Measurements from ENCODE around the gene CTDSPL. TPM values are rescaled to one million over a fixed set of nuclear protein-coding genes. Genes with fewer than 3 reads are reported as not detected.

Gene CTDSPL
- total and polyA plus RNA-seq, 5 experiments from 2014 or later, result 0.26 to 0.99 (median 0.45) TPM

DNA sequence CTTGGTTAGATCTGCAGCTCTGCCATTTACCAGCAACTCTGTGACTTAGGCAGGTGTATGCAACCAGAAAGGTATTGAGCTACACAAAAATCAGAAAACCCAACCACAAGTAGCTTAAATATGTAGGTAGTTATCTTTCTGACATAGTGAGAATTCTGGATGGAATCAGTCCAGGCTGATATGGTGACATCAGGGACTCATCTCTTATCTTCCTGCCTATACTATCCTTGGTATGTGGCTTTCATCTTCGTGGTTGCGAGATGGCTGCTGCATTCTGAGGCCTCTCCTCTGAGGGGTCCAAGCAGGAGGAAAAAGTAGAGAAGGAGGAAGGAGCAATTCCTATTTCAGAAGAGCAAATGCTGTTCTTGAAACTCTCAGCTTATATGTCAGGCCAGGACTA is 40.0 kb downstream of the CTDSPL start:
- ATAC-seq (no peak), DNase-seq (no peak)
- POLR2A ChIA-PET, result no interaction called here
- Mint-ChIP-seq H3K4me3 (no peak overlapping the region), H3K27ac (peak overlapping the region in 3 of 10 donors; percentile 1 to 61 (median 28)), H3K4me1 (peaks cover 9 to 25% (median 17%) of the 10 kb centered on the region in 4 donors), H3K9me3 (no peaks in the 10 kb centered on the region), H3K36me3 (no peaks in the 10 kb centered on the region), H3K27me3 (peaks cover 0 to 5% (median 2%) of the 10 kb centered on the region in 5 donors)

DNA sequence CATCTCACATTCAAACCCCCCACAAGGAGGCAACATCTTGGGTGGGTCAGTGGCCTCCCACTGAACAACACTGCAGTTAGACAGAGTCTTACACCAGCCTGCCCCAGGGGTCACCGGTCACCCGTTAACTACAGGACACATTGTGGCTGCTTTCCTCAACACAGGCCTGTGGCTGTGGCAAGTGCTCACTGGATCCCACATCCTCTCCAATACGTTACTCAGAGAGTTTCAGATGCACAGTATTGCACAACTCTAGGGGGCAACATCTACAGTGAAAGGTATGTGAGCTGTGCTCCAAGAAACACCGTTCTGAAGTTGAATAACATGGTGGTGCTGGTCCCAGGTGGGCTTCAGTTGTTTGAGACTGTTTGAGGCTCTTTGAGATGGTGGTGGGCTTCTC is 41.0 kb downstream of the CTDSPL start:
- Mint-ChIP-seq H3K9me3 (no peaks in the 10 kb centered on the region), H3K27me3 (peaks cover 0 to 5% (median 2%) of the 10 kb centered on the region in 5 donors), H3K4me1 (peaks cover 18 to 35% (median 25%) of the 10 kb centered on the region in 4 donors), H3K36me3 (no peaks in the 10 kb centered on the region), H3K27ac (peak overlapping the region in 3 of 10 donors; percentile 53 to 54 (median 54)), H3K4me3 (no peak overlapping the region)
- POLR2A ChIA-PET, result no interaction called here
- ATAC-seq (no peak), DNase-seq (no peak)

DNA sequence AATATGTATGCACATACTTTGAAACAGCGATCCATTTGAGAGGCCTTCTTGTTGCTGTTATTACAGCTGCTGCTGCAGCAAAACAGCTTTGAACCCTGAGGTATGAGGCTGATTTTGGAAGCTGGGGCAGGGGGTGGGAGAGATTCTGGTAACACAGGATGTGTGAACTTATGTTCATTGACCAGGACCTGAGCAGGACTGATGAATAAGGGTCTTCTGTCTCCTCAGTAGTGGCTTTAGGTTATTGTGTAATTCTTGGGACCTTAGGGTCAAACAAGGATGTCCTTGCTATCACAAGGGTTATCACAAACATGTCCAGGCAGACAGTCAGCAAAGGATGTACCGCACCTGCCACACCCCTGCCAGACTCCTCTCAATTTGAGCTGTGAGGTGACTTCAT is 41.6 kb downstream of the CTDSPL start:
- Mint-ChIP-seq H3K4me1 (peaks cover 25 to 41% (median 29%) of the 10 kb centered on the region in 4 donors), H3K4me3 (no peak overlapping the region), H3K36me3 (no peaks in the 10 kb centered on the region), H3K9me3 (no peaks in the 10 kb centered on the region), H3K27ac (no peak overlapping the region), H3K27me3 (peaks cover 0 to 5% (median 2%) of the 10 kb centered on the region in 5 donors)
- ATAC-seq (no peak), DNase-seq (no peak)
- POLR2A ChIA-PET, result no interaction called here

DNA sequence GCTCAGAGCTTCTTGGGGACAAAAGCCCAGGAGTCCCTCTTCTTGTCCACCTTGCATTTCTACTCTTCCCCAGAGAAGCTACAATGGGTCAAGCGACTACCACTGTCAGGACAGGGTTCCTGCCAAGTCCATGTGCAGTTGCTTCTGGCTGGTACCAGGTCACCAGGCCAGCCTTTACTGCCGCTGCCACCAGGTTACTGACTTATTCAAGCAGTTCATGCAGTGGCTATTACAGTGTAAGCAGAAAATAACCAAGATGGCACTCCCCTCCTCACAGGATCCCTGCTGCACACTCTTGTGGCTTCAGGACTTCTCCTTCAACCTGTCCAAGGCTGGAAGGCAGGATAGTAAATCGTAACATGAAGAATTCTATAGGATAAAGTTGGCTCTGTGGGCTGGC is 42.1 kb downstream of the CTDSPL start:
- POLR2A ChIA-PET, result no interaction called here
- Mint-ChIP-seq H3K27me3 (peaks cover 0 to 5% (median 2%) of the 10 kb centered on the region in 5 donors), H3K9me3 (no peaks in the 10 kb centered on the region), H3K27ac (peak overlapping the region in 1 of 10 donors; percentile 71), H3K36me3 (no peaks in the 10 kb centered on the region), H3K4me3 (no peak overlapping the region), H3K4me1 (peaks cover 29 to 44% (median 31%) of the 10 kb centered on the region in 4 donors)
- no peak for ATAC-seq
- no peak for DNase-seq

DNA sequence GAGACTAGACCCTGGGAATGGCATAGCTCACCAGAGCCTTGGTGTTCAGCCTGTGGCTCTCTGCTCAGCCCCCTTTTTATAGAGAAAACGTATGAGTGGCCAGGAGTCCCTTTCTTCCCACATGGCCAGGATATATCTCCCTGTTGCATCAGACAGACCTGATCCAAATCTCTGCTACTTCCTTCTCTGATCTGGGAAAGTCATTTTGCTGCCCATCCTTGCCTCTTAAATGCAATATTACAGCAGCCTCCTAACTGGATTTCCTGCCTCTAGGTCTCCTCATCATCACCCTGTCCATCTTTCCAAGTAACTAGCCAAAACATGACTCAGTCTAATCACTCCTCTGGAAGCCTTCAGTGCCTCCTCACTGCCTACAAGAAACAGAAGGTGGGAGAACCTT is 42.9 kb downstream of the CTDSPL start:
- Mint-ChIP-seq H3K4me3 (no peak overlapping the region), H3K9me3 (no peaks in the 10 kb centered on the region), H3K27ac (no peak overlapping the region), H3K36me3 (no peaks in the 10 kb centered on the region), H3K4me1 (peaks cover 29 to 44% (median 32%) of the 10 kb centered on the region in 4 donors), H3K27me3 (peaks cover 0 to 5% (median 2%) of the 10 kb centered on the region in 5 donors)
- no peak for DNase-seq
- ATAC-seq, result no peak
- POLR2A ChIA-PET, result no interaction called here

DNA sequence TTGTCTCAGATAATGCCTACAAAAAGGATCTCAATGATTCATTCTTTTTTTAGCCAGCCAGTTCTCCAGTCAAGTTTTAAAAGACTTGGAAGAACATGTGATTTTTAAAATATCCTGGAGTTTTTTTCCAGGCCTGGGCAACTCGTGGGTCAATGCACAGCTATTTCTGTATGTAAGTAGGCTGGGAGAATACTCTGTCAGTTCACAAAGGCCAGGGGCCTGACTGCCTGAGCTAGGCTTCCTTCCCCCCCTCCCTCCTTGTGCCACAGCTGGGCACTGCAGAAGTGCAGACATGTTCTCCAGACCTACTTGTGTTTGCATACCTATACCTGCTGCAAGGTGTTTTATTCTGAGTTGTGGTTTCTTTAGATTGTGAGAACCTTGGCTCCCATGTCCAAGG is 43.7 kb downstream of the CTDSPL start:
- no peaks in the 10 kb centered on the region for H3K9me3 Mint-ChIP-seq
- no peaks in the 10 kb centered on the region for H3K36me3 Mint-ChIP-seq
- H3K27me3 Mint-ChIP-seq, result peaks cover 0 to 5% (median 2%) of the 10 kb centered on the region in 5 donors
- no peak overlapping the region for H3K4me3 Mint-ChIP-seq
- ATAC-seq, result no peak
- H3K4me1 Mint-ChIP-seq, result peaks cover 29 to 44% (median 32%) of the 10 kb centered on the region in 4 donors
- POLR2A ChIA-PET, result no interaction called here
- DNase-seq, result no peak
- H3K27ac Mint-ChIP-seq, result peak overlapping the region in 2 of 10 donors; percentile 32 to 93

DNA sequence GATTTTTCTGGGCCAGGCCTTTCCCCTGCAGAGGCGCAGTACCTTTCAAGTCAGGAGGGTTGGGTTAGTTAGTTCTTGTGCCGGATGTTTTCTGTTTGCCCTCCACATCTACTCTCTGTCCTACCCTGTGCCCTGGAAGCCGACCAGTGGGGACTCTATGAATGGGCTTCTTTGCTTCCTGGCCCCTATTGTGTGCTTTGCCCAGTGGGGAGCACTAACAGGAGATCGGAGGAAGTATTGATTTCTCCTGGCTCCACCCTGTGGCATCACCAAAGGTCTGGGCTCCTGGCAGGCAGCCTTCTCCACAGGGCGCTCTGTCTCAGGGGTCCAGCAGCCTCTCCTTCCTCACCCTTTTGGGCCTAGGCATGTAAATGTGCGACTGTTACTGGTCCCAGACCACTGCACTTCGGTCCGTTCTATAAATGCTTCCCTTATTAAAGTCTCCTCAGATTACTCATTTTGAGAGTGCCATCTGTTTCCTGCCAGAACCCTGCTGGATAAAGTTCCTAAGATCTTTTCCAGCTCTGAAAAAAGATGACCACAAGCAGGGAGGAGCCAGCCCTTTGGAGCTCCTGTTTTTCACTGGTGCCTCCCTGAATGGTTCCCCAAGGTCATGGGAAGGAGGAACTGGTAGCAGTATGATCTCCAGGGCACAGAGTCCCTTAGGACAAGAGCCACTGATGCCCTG is 44.5 kb downstream of the CTDSPL start:
- Mint-ChIP-seq H3K9me3 (no peaks in the 10 kb centered on the region), H3K4me1 (peaks cover 29 to 44% (median 32%) of the 10 kb centered on the region in 4 donors), H3K4me3 (peak overlapping the region in 5 of 10 donors; percentile 20 to 68 (median 67)), H3K27ac (peak overlapping the region in 6 of 10 donors; percentile 15 to 93 (median 34)), H3K27me3 (peaks cover 0 to 5% (median 2%) of the 10 kb centered on the region in 5 donors), H3K36me3 (no peaks in the 10 kb centered on the region)
- DNase-seq (no peak), ATAC-seq (no peak)
- POLR2A ChIA-PET, result no interaction called here

DNA sequence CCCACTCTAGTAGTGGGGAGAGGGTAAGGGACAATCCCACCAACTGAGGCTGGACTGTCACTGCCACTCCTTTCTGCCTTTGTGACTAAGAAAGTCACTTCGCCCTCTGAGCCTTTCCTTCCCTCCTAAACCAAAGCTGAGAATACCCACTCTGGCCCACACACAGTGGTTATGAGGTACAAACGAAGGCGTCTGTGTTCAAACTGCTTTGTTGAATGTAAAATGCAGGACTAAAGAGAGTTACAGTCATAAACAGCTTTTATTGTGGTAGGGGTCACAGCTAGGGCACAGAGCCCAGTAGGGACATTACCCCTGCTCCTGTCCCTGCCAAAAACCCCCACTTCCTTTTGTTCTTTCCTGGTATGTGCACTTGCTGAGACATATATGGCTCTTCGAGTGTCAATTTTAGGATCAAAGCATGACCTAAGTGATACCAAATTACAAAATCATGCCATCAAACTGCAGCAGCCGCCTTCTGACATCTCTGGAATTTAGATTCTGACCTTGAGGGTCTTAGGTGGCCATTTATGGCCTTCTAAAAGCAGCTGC is 45.1 kb downstream of the CTDSPL start:
- Mint-ChIP-seq H3K36me3 (no peaks in the 10 kb centered on the region), H3K4me3 (peak overlapping the region in 7 of 10 donors; percentile 21 to 68 (median 55)), H3K4me1 (peaks cover 29 to 44% (median 33%) of the 10 kb centered on the region in 4 donors), H3K27ac (peak overlapping the region in 7 of 10 donors; percentile 2 to 93 (median 33)), H3K27me3 (peaks cover 0 to 5% (median 0%) of the 10 kb centered on the region in 5 donors), H3K9me3 (no peaks in the 10 kb centered on the region)
- DNase-seq (peak in 2 of 10 donors; percentile 8 to 10), ATAC-seq (peak in 1 of 2 donors; percentile 68)
- POLR2A ChIA-PET, result interaction anchor here (0.7 kb wide), 1 partner anchor 50 kb away, joined by 3 read pairs; no protein-coding TSS in a partner anchor

DNA sequence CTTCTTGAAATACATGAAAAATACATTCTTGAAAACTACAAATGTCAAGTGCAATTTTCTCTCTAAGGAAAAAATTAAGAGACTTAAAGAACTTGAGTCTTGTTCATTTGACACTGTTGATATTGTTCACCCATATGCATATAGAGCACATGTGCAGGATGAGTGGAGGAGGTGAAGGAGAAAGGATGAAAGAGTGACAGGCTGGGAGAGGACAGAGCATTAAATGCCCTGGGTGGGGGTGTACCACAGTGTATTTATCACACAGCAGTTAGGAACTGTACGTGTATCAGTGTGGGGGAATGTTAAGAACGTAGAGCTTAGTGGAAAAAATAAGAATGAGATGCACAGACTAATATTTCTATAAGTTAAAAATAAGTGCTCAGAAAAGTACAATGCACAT is 45.7 kb downstream of the CTDSPL start:
- H3K9me3 Mint-ChIP-seq, result no peaks in the 10 kb centered on the region
- peak overlapping the region in 6 of 10 donors; percentile 2 to 93 (median 32) for H3K27ac Mint-ChIP-seq
- ATAC-seq (peak in 1 of 2 donors; percentile 20), DNase-seq (no peak)
- H3K36me3 Mint-ChIP-seq, result no peaks in the 10 kb centered on the region
- peaks cover 29 to 44% (median 33%) of the 10 kb centered on the region in 4 donors for H3K4me1 Mint-ChIP-seq
- POLR2A ChIA-PET, result interaction anchor here (0.7 kb wide), 1 partner anchor 50 kb away, joined by 3 read pairs; no protein-coding TSS in a partner anchor
- H3K27me3 Mint-ChIP-seq, result peaks cover 0 to 3% (median 0%) of the 10 kb centered on the region in 5 donors
- peak overlapping the region in 9 of 10 donors; percentile 24 to 68 (median 57) for H3K4me3 Mint-ChIP-seq

DNA sequence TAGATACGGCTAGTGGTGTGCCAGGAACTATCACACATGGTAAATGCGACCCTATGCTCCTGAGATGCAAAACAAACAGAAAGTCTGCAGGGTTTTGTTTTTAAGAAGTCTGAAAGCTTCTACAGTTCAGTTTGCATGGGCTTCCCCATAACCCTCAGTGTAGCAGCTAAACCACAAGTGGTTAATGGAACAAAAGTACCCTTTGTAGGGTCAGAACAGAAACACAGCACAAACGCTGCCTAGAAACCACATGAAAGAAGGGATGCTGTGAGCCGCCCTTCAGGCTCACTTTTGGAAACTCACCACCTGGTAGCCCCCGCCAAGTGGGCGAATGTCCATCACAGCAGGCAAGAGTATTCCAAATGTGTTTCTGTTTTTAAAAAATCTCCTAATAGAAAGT is 46.2 kb downstream of the CTDSPL start:
- Mint-ChIP-seq H3K9me3 (no peaks in the 10 kb centered on the region), H3K4me1 (peaks cover 26 to 41% (median 32%) of the 10 kb centered on the region in 4 donors), H3K36me3 (no peaks in the 10 kb centered on the region), H3K27ac (peak overlapping the region in 5 of 10 donors; percentile 2 to 80 (median 31)), H3K27me3 (peaks cover 0 to 3% (median 0%) of the 10 kb centered on the region in 5 donors), H3K4me3 (peak overlapping the region in 8 of 10 donors; percentile 5 to 68 (median 52))
- DNase-seq, result peak in 2 of 10 donors; percentile 21 to 24
- peak; percentile 70 to 76 for ATAC-seq
- POLR2A ChIA-PET, result no interaction called here

DNA sequence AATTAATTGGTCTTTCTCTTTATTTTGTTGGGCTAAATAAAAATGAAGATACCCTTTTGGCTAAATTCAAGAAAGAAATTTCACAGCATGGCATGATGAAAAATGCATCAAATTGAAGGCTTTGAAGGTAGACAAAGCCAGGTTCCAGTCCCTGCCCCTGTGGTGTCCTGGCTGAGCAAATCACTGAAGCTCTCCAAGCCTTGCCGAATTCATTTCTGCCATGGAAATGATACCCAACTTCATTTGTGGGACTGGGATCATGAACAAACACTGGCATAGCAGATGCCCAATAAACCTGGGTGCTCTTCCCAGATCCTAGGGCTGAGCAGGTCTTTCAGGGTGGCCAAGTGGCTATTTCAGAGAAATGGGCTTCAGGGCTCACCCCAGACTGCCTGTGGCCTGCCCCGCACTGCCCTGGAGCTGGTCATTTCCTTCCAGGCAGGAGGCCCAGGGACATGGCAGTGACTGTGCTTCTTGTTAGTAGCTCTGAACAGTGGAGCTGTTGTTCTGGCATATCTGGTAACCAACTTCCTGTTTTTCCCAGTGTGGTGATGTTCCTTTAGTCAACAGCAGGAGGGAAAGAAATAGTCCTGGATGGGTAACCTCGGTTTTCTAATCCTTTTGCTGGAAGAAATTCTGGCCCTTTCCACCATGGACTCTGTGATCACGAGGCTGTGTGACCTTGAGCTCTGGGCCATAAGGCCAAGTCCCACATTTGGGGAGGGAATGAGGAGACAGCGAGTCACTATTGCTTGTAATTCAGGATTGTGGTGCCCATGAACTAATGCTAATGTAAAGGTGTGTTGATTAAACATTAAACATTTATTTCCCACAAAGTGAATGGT is 47.6 kb downstream of the CTDSPL start:
- H3K27ac Mint-ChIP-seq, result peak overlapping the region in 4 of 10 donors; percentile 4 to 66 (median 34)
- no peak for DNase-seq
- no peak overlapping the region for H3K4me3 Mint-ChIP-seq
- H3K9me3 Mint-ChIP-seq, result peaks cover 0 to under 1% (median 0%) of the 10 kb centered on the region in 9 donors
- peaks cover 24 to 39% (median 32%) of the 10 kb centered on the region in 4 donors for H3K4me1 Mint-ChIP-seq
- peaks cover 0 to 3% (median 0%) of the 10 kb centered on the region in 5 donors for H3K27me3 Mint-ChIP-seq
- H3K36me3 Mint-ChIP-seq, result no peaks in the 10 kb centered on the region
- no peak for ATAC-seq
- POLR2A ChIA-PET, result no interaction called here

DNA sequence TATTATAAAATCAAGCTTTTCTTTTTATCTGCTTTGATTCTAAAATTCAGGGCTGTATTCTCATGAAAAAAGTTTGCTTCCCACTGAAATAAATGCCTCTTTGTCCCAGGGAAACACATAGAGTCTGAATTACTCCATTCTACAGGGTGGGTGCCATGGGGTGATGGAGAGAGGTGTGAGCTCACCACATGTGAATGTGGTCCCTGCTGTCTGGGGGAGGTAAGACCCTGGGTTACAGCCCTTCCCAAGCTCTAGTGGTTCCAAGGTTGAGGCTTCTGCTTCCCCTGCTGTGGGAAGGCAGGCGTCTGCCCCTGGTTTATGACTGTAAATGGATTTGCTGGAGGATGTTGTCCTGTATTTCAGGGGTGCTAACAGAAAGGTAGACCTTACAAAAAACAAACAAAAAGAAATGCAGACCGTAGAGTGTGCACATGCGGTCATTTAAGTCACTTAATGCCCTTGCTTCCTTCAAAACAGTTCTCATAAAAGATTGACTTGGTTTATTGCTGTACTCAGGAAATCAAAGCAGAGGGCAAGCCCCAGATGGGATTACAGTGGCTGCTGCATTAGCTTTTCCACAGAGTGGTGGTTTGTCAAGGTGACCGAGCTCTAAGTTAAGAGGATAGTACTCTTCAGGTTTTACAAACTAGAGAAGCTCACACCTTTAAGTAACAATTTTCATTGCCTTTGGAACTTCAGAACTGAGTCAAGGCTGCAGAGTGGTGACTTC is 49.2 kb downstream of the CTDSPL start:
- Mint-ChIP-seq H3K4me1 (peaks cover 19 to 28% (median 27%) of the 10 kb centered on the region in 4 donors), H3K27ac (peak overlapping the region in 6 of 10 donors; percentile 19 to 70 (median 60)), H3K27me3 (peaks cover 0 to 1% (median 0%) of the 10 kb centered on the region in 5 donors), H3K9me3 (peaks cover 0 to 16% (median 2%) of the 10 kb centered on the region in 9 donors), H3K36me3 (peaks cover 0 to 7% (median 6%) of the 10 kb centered on the region in 3 donors), H3K4me3 (no peak overlapping the region)
- DNase-seq (no peak), ATAC-seq (no peak)
- POLR2A ChIA-PET, result no interaction called here

Measured in naive thymus-derived CD8-positive, alpha-beta T cell (primary cell).